Measurements from ENCODE around the gene TASP1.

The TASP1 gene

GRCh38 chr20:13552061-13552460 is 86.7 kb downstream of the TASP1 start:
- DNase-seq (ENCODE audit: low spot score) (no peak), ATAC-seq (ENCODE audit: low read depth) (0 out of 3 replicates have a peak, but pooled peaks have one; percentile 35)
- Histone ChIP-seq H3K9me3 (ENCODE audit: severe bottlenecking) (no peaks in the 10 kb centered on the region), H3K36me3 (ENCODE audit: low read depth) (peaks cover 10% of the 10 kb centered on the region; the same call in 1 of the 2 replicates), H3K27ac (ENCODE audit: poor library complexity, severe bottlenecking) (no peak overlapping the region), H3K4me1 (ENCODE audit: insufficient read depth, poor library complexity, severe bottlenecking) (no peaks in the 10 kb centered on the region), H3K27me3 (ENCODE audit: insufficient read depth, poor library complexity, severe bottlenecking) (no peaks in the 10 kb centered on the region), H3K4me3 (ENCODE audit: severe bottlenecking) (no peak overlapping the region)
- TF ChIP-seq CTCF (IDR thresholded peaks at IDR 0.05; ENCODE audit: poor library complexity, severe bottlenecking), result no peak

- DNase-seq (ENCODE audit: low spot score) (no peak), ATAC-seq (ENCODE audit: low read depth) (no peak)
- Histone ChIP-seq H3K4me3 (ENCODE audit: severe bottlenecking) (no peak overlapping the region), H3K27me3 (ENCODE audit: insufficient read depth, poor library complexity, severe bottlenecking) (no peaks in the 10 kb centered on the region), H3K9me3 (ENCODE audit: severe bottlenecking) (no peaks in the 10 kb centered on the region), H3K36me3 (ENCODE audit: low read depth) (0 out of 2 replicates have a peak, but pooled peaks cover 6% of the 10 kb centered on the region), H3K27ac (ENCODE audit: poor library complexity, severe bottlenecking) (no peak overlapping the region), H3K4me1 (ENCODE audit: insufficient read depth, poor library complexity, severe bottlenecking) (no peaks in the 10 kb centered on the region)
- TF ChIP-seq CTCF (IDR thresholded peaks at IDR 0.05; ENCODE audit: poor library complexity, severe bottlenecking), result no peak
Observed at GRCh38 chr20:13549451-13549850, 89.3 kb downstream of the TASP1 start.

GRCh38 chr20:13546497-13547131 is 92.1 kb downstream of the TASP1 start:
- TF ChIP-seq CTCF (IDR thresholded peaks at IDR 0.05; ENCODE audit: poor library complexity, severe bottlenecking), result peak; percentile 96
- Histone ChIP-seq H3K27me3 (ENCODE audit: insufficient read depth, poor library complexity, severe bottlenecking) (no peaks in the 10 kb centered on the region), H3K36me3 (ENCODE audit: low read depth) (0 out of 2 replicates have a peak, but pooled peaks cover 6% of the 10 kb centered on the region), H3K4me3 (ENCODE audit: severe bottlenecking) (no peak overlapping the region), H3K27ac (ENCODE audit: poor library complexity, severe bottlenecking) (no peak overlapping the region), H3K9me3 (ENCODE audit: severe bottlenecking) (no peaks in the 10 kb centered on the region), H3K4me1 (ENCODE audit: insufficient read depth, poor library complexity, severe bottlenecking) (no peaks in the 10 kb centered on the region)
- ATAC-seq (ENCODE audit: low read depth) (peak; percentile 78; the same call in 2 of the 3 replicates), DNase-seq (ENCODE audit: low spot score) (no peak)

- ATAC-seq (ENCODE audit: low read depth) (no peak), DNase-seq (ENCODE audit: low spot score) (no peak)
- TF ChIP-seq CTCF (IDR thresholded peaks at IDR 0.05; ENCODE audit: poor library complexity, severe bottlenecking), result no peak
Observed at GRCh38 chr20:13545790-13546189, 92.9 kb downstream of the TASP1 start.

GRCh38 chr20:13543783-13544182 is 94.9 kb downstream of the TASP1 start:
- Histone ChIP-seq H3K27ac (ENCODE audit: poor library complexity, severe bottlenecking) (no peak overlapping the region), H3K9me3 (ENCODE audit: severe bottlenecking) (no peaks in the 10 kb centered on the region), H3K27me3 (ENCODE audit: insufficient read depth, poor library complexity, severe bottlenecking) (no peaks in the 10 kb centered on the region), H3K4me3 (ENCODE audit: severe bottlenecking) (no peak overlapping the region), H3K36me3 (ENCODE audit: low read depth) (no peaks in the 10 kb centered on the region), H3K4me1 (ENCODE audit: insufficient read depth, poor library complexity, severe bottlenecking) (no peaks in the 10 kb centered on the region)
- no peak for TF ChIP-seq CTCF (IDR thresholded peaks at IDR 0.05; ENCODE audit: poor library complexity, severe bottlenecking)
- ATAC-seq (ENCODE audit: low read depth), result no peak
- no peak for DNase-seq (ENCODE audit: low spot score)

More at GRCh38 chr20:13545790-13546189, 92.9 kb downstream of the TASP1 start:
- Histone ChIP-seq H3K9me3 (ENCODE audit: severe bottlenecking) (no peaks in the 10 kb centered on the region), H3K27ac (ENCODE audit: poor library complexity, severe bottlenecking) (no peak overlapping the region), H3K27me3 (ENCODE audit: insufficient read depth, poor library complexity, severe bottlenecking) (no peaks in the 10 kb centered on the region), H3K4me1 (ENCODE audit: insufficient read depth, poor library complexity, severe bottlenecking) (no peaks in the 10 kb centered on the region), H3K4me3 (ENCODE audit: severe bottlenecking) (no peak overlapping the region), H3K36me3 (ENCODE audit: low read depth) (0 out of 2 replicates have a peak, but pooled peaks cover 3% of the 10 kb centered on the region)

Data from RWPE2 (cell line).